ENCODE results near the gene SNRNP35. TPM values are rescaled to one million over a fixed set of nuclear protein-coding genes. Genes with fewer than 3 reads are reported as not detected.
"Not testable (repeated sequence)": the region's sequence is repeated elsewhere in the genome, so short reads cannot be mapped to it uniquely, and the experiment has no call there.

Gene SNRNP35
- total RNA-seq, 1 donor from 2014 or later = 18.8 TPM

DNA sequence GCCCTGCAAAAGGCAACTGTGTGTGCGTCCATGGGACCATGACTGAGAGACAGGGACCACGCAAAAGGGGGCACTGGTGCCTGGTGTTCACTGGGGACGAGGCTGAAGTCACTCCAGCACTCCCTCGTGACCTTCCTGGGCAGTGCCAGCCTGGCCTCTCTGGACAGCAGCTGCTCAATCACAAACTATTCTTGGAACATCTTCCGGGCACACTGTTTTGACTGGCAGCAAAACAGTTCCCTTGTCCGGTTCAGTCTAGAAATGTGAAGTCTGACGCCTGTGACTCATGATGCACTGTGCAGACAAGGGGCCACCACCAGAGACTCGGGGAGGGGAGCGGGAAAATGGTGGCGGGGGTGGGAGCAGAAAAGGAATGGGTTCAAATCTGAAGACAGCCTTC, 20.8 kb downstream of the SNRNP35 start:
- peaks cover 21% of the 10 kb centered on the region for H3K36me3 Mint-ChIP-seq (ENCODE audit: low read depth, unreplicated experiment)
- no peaks in the 10 kb centered on the region for H3K9me3 Mint-ChIP-seq (ENCODE audit: unreplicated experiment)
- H3K4me1 Mint-ChIP-seq (ENCODE audit: unreplicated experiment) = peaks cover 7% of the 10 kb centered on the region
- H3K27me3 Mint-ChIP-seq (ENCODE audit: unreplicated experiment) = peaks cover 4% of the 10 kb centered on the region
- H3K4me3 Mint-ChIP-seq (ENCODE audit: unreplicated experiment) = peak overlapping the region; percentile 47
- TF ChIP-seq, protein P1, sequence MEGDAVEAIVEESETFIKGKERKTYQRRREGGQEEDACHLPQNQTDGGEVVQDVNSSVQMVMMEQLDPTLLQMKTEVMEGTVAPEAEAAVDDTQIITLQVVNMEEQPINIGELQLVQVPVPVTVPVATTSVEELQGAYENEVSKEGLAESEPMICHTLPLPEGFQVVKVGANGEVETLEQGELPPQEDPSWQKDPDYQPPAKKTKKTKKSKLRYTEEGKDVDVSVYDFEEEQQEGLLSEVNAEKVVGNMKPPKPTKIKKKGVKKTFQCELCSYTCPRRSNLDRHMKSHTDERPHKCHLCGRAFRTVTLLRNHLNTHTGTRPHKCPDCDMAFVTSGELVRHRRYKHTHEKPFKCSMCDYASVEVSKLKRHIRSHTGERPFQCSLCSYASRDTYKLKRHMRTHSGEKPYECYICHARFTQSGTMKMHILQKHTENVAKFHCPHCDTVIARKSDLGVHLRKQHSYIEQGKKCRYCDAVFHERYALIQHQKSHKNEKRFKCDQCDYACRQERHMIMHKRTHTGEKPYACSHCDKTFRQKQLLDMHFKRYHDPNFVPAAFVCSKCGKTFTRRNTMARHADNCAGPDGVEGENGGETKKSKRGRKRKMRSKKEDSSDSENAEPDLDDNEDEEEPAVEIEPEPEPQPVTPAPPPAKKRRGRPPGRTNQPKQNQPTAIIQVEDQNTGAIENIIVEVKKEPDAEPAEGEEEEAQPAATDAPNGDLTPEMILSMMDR (IDR thresholded peaks at IDR 0.05; ENCODE audit: unreplicated experiment) = no peak
- no peak overlapping the region for H3K27ac Mint-ChIP-seq (ENCODE audit: unreplicated experiment)
- DNase-seq (ENCODE audit: low spot score) = no peak

DNA sequence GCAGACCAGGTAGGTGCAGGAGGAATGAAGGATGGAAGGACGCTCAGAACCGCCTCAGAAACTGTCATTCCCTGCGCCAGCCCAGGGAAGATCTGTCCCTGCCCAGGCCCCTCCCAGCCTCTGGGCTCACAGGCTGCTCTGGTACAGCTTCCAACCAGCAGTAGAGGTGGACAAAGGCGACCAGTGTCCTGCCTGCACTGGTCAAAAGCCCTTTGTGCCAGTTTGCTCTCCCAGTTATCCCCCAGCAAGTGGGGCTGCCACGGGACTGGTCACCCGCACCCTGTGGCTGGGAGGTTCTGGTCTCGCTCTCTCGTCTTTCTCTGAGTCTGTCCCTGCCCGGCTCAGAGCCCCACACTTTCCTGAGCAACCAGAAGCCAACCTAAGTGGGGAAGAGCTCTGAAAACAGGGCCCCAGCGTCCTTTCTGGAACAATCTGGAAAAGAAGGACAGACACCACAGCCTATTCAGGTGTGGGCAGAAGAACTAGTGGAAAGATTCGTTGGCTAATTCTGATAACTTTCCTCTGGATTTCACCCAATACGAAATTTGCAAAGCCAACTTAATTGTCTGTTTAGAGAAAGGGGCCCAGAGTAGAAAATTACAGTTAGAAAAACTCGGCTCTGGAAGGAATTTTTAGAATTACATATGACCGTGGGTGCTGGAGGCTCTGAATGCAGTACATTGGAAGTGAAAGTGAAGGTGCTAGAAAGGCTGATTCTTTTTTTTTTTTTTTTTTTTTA, 21.7 kb downstream of the SNRNP35 start:
- TF ChIP-seq, protein P1 (IDR thresholded peaks at IDR 0.05; ENCODE audit: unreplicated experiment) = no peak
- H3K9me3 Mint-ChIP-seq (ENCODE audit: unreplicated experiment) = no peaks in the 10 kb centered on the region
- no peak for DNase-seq (ENCODE audit: low spot score)
- no peak overlapping the region for H3K4me3 Mint-ChIP-seq (ENCODE audit: unreplicated experiment)
- peaks cover 12% of the 10 kb centered on the region for H3K4me1 Mint-ChIP-seq (ENCODE audit: unreplicated experiment)
- H3K27me3 Mint-ChIP-seq (ENCODE audit: unreplicated experiment) = peaks cover 8% of the 10 kb centered on the region
- peaks cover 29% of the 10 kb centered on the region for H3K36me3 Mint-ChIP-seq (ENCODE audit: low read depth, unreplicated experiment)
- H3K27ac Mint-ChIP-seq (ENCODE audit: unreplicated experiment) = no peak overlapping the region

DNA sequence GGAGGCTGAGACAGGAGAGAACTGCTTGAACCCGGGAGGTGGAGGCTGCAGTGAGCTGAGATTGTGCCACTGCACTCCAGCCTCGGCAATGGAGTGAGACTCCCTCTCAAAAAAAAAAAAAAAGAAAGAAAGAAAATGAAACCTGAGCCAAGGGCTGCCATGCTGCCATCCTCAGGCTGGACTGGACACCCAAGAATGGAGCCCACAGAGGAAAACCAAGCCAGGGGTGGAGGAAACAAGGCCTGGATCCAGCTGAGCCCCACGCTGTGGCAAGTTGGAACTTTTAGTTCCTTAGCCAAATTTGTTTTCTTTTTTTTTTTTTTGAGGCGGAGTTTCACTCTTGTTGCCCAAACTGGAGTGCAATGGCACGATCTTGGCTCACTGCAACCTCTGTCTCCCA, 23.3 kb downstream of the SNRNP35 start:
- H3K4me1 Mint-ChIP-seq (ENCODE audit: unreplicated experiment); H3K4me3 Mint-ChIP-seq (ENCODE audit: unreplicated experiment): not testable (repeated sequence)

DNA sequence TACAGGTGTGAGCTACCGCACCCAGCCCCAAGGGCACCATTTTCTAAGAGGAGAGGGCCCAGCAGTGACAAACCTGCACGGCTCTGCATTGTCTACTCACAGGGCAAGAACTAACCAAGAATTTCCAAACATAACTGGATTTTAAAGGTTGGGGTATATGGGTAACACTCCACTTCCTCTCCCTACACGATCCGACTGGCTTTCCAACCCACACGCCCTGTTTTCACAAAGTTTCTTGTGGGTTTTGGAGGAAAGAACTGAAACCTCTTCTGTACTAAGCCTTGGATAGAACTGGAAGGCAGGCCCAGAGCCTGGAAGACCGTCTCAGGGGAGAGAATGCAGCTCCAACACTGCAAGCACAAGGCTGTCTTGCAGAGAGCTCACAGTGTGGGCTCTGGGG, 24.9 kb downstream of the SNRNP35 start:
- TF ChIP-seq, protein P1 (IDR thresholded peaks at IDR 0.05; ENCODE audit: unreplicated experiment) = no peak
- H3K36me3 Mint-ChIP-seq (ENCODE audit: low read depth, unreplicated experiment) = peaks cover 20% of the 10 kb centered on the region
- H3K27me3 Mint-ChIP-seq (ENCODE audit: unreplicated experiment) = peaks cover 6% of the 10 kb centered on the region
- no peak for DNase-seq (ENCODE audit: low spot score)
- H3K9me3 Mint-ChIP-seq (ENCODE audit: unreplicated experiment) = no peaks in the 10 kb centered on the region
- H3K27ac Mint-ChIP-seq (ENCODE audit: unreplicated experiment) = no peak overlapping the region
- peak overlapping the region; percentile 9 for H3K4me3 Mint-ChIP-seq (ENCODE audit: unreplicated experiment)
- H3K4me1 Mint-ChIP-seq (ENCODE audit: unreplicated experiment) = peaks cover 7% of the 10 kb centered on the region

More for the DNA sequence above, 23.3 kb downstream of the SNRNP35 start:
- not testable (repeated sequence) for H3K27ac Mint-ChIP-seq (ENCODE audit: unreplicated experiment); H3K9me3 Mint-ChIP-seq (ENCODE audit: unreplicated experiment); DNase-seq (ENCODE audit: low spot score); H3K27me3 Mint-ChIP-seq (ENCODE audit: unreplicated experiment)
- peaks cover 26% of the 10 kb centered on the region for H3K36me3 Mint-ChIP-seq (ENCODE audit: low read depth, unreplicated experiment)

DNA sequence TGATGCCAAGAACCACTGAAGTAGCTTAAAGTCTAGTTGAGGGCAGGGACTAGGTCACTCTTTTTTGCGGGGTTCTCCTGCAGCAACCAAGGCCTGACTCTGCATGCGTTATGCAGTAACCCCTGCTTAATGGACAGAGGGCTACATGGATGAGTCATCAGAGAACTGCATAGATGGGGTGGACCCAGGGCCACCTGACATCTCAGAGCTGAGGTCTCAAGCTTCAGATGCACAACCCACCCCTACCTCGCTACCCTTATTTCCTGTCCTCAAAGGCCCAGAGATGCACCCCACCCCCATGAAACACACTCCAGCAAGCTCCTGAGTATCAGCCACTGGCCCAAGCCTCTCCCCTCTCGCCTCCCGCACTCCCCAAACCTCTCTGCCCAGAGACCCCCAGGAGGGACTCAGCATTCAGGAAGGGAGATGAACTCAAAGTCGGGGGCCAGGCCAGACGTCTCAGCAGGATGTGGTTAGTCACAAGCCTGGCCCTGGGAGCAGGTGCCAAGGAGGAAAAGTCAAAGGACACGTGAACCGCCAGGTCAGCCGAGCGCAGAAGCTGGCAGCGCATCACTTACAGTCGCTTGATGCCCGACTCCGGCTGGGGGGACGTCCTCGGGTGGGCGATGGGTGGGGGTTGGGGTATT, 25.8 kb downstream of the SNRNP35 start:
- Mint-ChIP-seq H3K4me3 (ENCODE audit: unreplicated experiment) (no peak overlapping the region), H3K9me3 (ENCODE audit: unreplicated experiment) (no peaks in the 10 kb centered on the region), H3K27me3 (ENCODE audit: unreplicated experiment) (peaks cover 6% of the 10 kb centered on the region), H3K27ac (ENCODE audit: unreplicated experiment) (no peak overlapping the region), H3K36me3 (ENCODE audit: low read depth, unreplicated experiment) (peaks cover 19% of the 10 kb centered on the region), H3K4me1 (ENCODE audit: unreplicated experiment) (peaks cover 7% of the 10 kb centered on the region)
- TF ChIP-seq, protein P1 (IDR thresholded peaks at IDR 0.05; ENCODE audit: unreplicated experiment) = no peak
- no peak for DNase-seq (ENCODE audit: low spot score)

Data from endothelial cell (in vitro differentiated cells).